Heart right ventricle (tissue), 16 donors: ENCODE data around the gene CEP131. TPM values are rescaled to one million over a fixed set of nuclear protein-coding genes. Genes with fewer than 3 reads are reported as not detected.

Experiments
- ATAC-seq, 8 donors: fragments of 200-7000 bp; cut with Tn5 transposase; one replicate each; pipeline ENCODE4 v1.9.1; 2020; ENCODE audit warnings: mild to moderate bottlenecking in 8 of 8, moderate library complexity in 8 of 8, moderate number of reproducible peaks in 1 of 8
- DNase-seq, 2 donors: peaks; one replicate each; pipeline ENCODE4 v3.0.0-alpha.2; 2020
- H3K27ac ChIP-seq, 10 donors: fragments of 200-600 bp; sonication (generic) in 2 of 10; one replicate each; pipeline versions ENCODE4 v1.5.0 to v1.8.0; 2020 to 2022; ENCODE audit warnings: mild to moderate bottlenecking in 3 of 10
- H3K27me3 ChIP-seq, 7 donors: fragments of 200-600 bp; one replicate each; pipeline ENCODE4 v1.8.0; 2021 to 2022; ENCODE audit warnings: mild to moderate bottlenecking in 2 of 7
- H3K36me3 ChIP-seq, 9 donors: fragments of 200-600 bp; sonication (generic) in 1 of 9; one replicate each; pipeline versions ENCODE4 v1.5.0 to v1.8.0; 2020 to 2022; ENCODE audit warnings: mild to moderate bottlenecking in 2 of 9
- H3K4me1 ChIP-seq, 9 donors: fragments of 200-600 bp; sonication (generic) in 1 of 9; one replicate each; pipeline versions ENCODE4 v1.5.0 to v1.8.0; 2020 to 2022; ENCODE audit warnings: mild to moderate bottlenecking in 4 of 9
- H3K4me3 ChIP-seq, 10 donors: fragments of 200-600 bp; sonication (generic) in 2 of 10; one replicate each; pipeline versions ENCODE4 v1.5.0 to v1.8.0; 2020 to 2022; ENCODE audit warnings: mild to moderate bottlenecking in 7 of 10, moderate library complexity in 2 of 10
- H3K9me3 ChIP-seq, 11 donors: fragments of 200-600 bp in 10 of 11; sonication (generic) in 2 of 11; one replicate each; pipeline versions ENCODE4 v1.5.0 to v1.8.0; 2013 to 2022; ENCODE audit warnings: mild to moderate bottlenecking in 2 of 11, control low read depth in 1 of 11, moderate library complexity in 1 of 11
- CTCF ChIP-seq, 9 donors: fragments of 200-600 bp; sonication (generic) in 2 of 9; IDR thresholded peaks; one replicate each; pipeline versions ENCODE4 v1.5.0 to v1.8.0; 2021 to 2022; ENCODE audit warnings: antibody characterized with exemption in 9 of 9, mild to moderate bottlenecking in 5 of 9, moderate library complexity in 1 of 9
- WGBS, 2 donors: extraction: QIAGEN DNeasy Blood & Tissue Kit; methylation state at CpG; one replicate each; pipeline ENCODE4 v1.1.7; 2013; ENCODE audit warnings: inconsistent platforms in 1 of 2; 5-methylcytosine and 5-hydroxymethylcytosine counted together
- intact Hi-C, 10 donors: fragments of 100-400 bp; cut with DNase I; formaldehyde crosslinking; loops; one replicate each; pipeline versions ENCODE4 v1.11.1 to v1.14.2; 2022
- polyA plus RNA-seq, 2 donors: library from polyadenylated mRNA; stranded (reverse); fragments of 200-250 nt; gene quantifications; one replicate each; pipeline ENCODE4 v1.2.3, GENCODE V29; 2013
- total RNA-seq, 10 donors: library from RNA; stranded (reverse); fragmentation: NEBNext Ultra II Directional in 3 of 10; extraction: Animal tissue kit (Norgen Biotek cat#: 25700) in 3 of 10; gene quantifications; one replicate each; pipeline versions ENCODE4 v1.2.1 to v1.2.4, GENCODE V29; 2021 to 2023
- donor health status: Arrhythmogenic right ventricular cardiomyopathy.
- donor health status: ischemic (EF 13 %, LVEDD 7.1; RV severe dilation, severe dysfunction).
- donor health status: healthy with polysubstance abuse.
- donor health status: DM: no; HTN: yes; CAD: no.
- donor health status: DM: no; HTN: no; CAD: no.
- donor health status: ischemic (EF 25% LVEDD 6.9; RV normal size, moderate dysfunction).
- donor health status: ischemic (EF 25% LVEDD 5.7; RV mildly dilated, moderate dysfunction).
- donor health status: healthy.
- donor health status: DM: yes; HTN: yes; CAD: no.
- donor health status: Ischemic cardiomyopathy.
- donor health status: ischemic (EF 35%, LVEDD 5.7; RV mildly dilated, moderate dysfunction).
- donor health status: nonischemic (EF 11% LVEDD 7.7; RV severe dilation, severe dysfunction).
- donor health status: DM: yes; HTN: yes; CAD: no.
- donor health status: PGD.
- donor health status: ischemic (EF 29% LVEDD 5.4; RV normal size, mild dysfunction).
- donor health status: nonischemic (EF 23%, LVEDD 6.1; RV moderate dilation, normal function).

Gene CEP131
- total and polyA plus RNA-seq, 12 donors: 6.4 to 20.9 (median 8.0) TPM

- intact Hi-C loops: no loop called here
- Histone ChIP-seq H3K36me3 (peaks cover 0 to 100% (median 24%) of the 10 kb centered on the region in 9 donors), H3K27ac (no peak overlapping the region), H3K4me1 (peaks cover 0 to 4% (median 0%) of the 10 kb centered on the region in 9 donors), H3K27me3 (no peaks in the 10 kb centered on the region), H3K9me3 (no peaks in the 10 kb centered on the region), H3K4me3 (no peak overlapping the region)
- DNase-seq: no peak
- no peak for TF ChIP-seq CTCF (IDR thresholded peaks at IDR 0.05)
- no peak for ATAC-seq
- WGBS, 2 donors: 93 to 94% methylated on average over 36 of the region's 36 CpGs
Measured at GRCh38 chr17:81261582-81262336, 39.0 kb upstream of the CEP131 start.

DNA sequence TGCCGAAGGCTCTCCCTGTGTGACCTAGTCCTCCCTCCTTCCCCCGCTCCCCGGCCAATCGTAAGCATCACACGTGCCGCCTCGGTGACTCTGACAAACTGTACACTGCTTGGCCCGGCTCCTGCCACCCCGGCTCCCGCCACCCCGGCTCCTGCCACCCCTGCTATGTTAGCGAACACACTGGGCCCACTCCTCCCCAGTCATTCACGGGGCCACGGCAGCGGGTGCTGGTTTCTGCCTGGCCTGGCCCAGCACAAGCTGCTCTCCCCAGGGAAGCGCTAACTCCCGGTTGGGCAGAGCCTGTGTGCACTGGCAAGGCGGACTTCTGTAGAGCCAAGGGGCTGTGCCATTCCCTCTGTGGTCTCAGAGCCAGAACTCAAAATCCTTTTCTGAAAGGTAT lies 38.3 kb upstream of the CEP131 start:
- WGBS, 2 donors: 96 to 97% methylated on average over 18 of the region's 18 CpGs
- no peak for DNase-seq
- no peak for TF ChIP-seq CTCF (IDR thresholded peaks at IDR 0.05)
- ATAC-seq: peak in 1 of 8 donors; percentile 6
- Histone ChIP-seq H3K27ac (no peak overlapping the region), H3K9me3 (no peaks in the 10 kb centered on the region), H3K4me1 (peaks cover 0 to 7% (median 0%) of the 10 kb centered on the region in 9 donors), H3K27me3 (no peaks in the 10 kb centered on the region), H3K36me3 (peaks cover 0 to 100% (median 24%) of the 10 kb centered on the region in 9 donors), H3K4me3 (no peak overlapping the region)
- intact Hi-C loops: no loop called here

DNA sequence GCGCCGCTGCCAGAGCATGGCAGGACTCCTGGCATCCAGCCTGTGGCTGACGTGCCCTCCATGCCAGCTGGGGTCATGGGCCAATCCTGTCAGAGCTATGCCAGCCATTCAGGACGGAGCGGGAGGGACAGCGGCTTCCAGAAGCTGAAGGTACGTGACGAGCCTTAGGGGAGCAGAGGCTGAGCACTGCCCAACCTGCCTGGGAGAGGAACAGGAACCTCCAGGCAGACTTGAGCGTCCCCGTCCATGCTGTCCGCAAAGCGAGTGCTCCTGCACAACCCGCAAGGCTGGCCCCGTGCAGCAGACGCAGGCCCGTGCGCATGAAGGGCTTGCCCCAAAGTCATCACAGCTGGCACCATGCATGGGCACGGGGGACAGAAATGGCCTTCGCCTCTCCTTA lies 37.9 kb upstream of the CEP131 start:
- H3K27ac ChIP-seq: no peak overlapping the region
- H3K4me1 ChIP-seq: peaks cover 0 to 12% (median under 1%) of the 10 kb centered on the region in 9 donors
- ATAC-seq (no peak), DNase-seq (no peak)
- intact Hi-C loops: no loop called here
- no peaks in the 10 kb centered on the region for H3K27me3 ChIP-seq
- TF ChIP-seq CTCF (IDR thresholded peaks at IDR 0.05): no peak
- H3K9me3 ChIP-seq: no peaks in the 10 kb centered on the region
- H3K4me3 ChIP-seq: no peak overlapping the region
- peaks cover 0 to 99% (median 22%) of the 10 kb centered on the region in 9 donors for H3K36me3 ChIP-seq
- 93 to 94% methylated on average over 19 of the region's 19 CpGs for WGBS, 2 donors

DNA sequence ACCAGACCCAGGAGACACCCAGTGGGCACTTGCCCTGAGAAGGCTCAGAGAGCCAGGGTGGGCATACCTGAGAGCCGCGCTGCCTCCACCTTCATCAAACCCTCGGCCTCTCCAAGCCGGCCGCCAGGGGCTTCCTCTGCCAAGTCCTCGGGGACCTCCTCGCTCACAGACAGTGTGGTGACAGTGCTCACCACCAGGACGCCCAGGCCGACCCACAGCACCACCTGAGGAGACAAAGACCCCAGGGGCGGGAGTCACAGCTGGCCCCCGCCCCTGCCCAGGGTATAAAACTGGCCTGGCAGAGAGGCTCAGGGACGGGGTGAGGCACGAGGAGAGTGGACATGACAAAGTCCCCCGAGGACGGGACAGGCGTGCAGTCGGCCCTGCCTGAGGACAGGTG lies 37.4 kb upstream of the CEP131 start:
- intact Hi-C loops: no loop called here
- H3K27me3 ChIP-seq: no peaks in the 10 kb centered on the region

More for the DNA sequence above, 37.4 kb upstream of the CEP131 start:
- no peak for TF ChIP-seq CTCF (IDR thresholded peaks at IDR 0.05)
- Histone ChIP-seq H3K4me1 (peaks cover 3 to 17% (median 5%) of the 10 kb centered on the region in 9 donors), H3K9me3 (no peaks in the 10 kb centered on the region), H3K36me3 (peaks cover 0 to 94% (median 20%) of the 10 kb centered on the region in 9 donors), H3K4me3 (no peak overlapping the region), H3K27ac (no peak overlapping the region)
- DNase-seq (no peak), ATAC-seq (no peak)
- WGBS, 2 donors: 92 to 94% methylated on average over 17 of the region's 17 CpGs
